HCT116 (cell line): ENCODE measurements around the gene PSG4. TPM values are rescaled to one million over a fixed set of nuclear protein-coding genes. Genes with fewer than 3 reads are reported as not detected.
A peak's percentile ranks its signal among the peaks of the same experiment; 100 is the strongest.
"Not testable (repeated sequence)": the region's sequence is repeated elsewhere in the genome, so short reads cannot be mapped to it uniquely, and the experiment has no call there.

Experiments used
- ATAC-seq: fragments of 200-7000 bp; cut with Tn5 transposase; 2 replicates; pipeline ENCODE4 v1.9.1; 2020; ENCODE audit warnings: mild to moderate bottlenecking, moderate library complexity
- BruUV-seq: library from RNA; stranded (reverse); fragments of 400-500 nt; replicated peaks from 2 replicates; lab custom pipeline; 2021; lab: Mats Ljungman, UMichigan
- CTCF ChIA-PET: fragments of 300-600 bp; sonication (Branson Sonifier 250); formaldehyde crosslinking; loops from one replicate; lab custom pipeline; 2021; ENCODE audit warnings: antibody characterized with exemption; lab: Charles Lee
- POLR2A ChIA-PET: fragments of 300-600, 350-600 bp; sonication (Branson Sonifier 250); formaldehyde crosslinking; loops from one replicate; lab custom pipeline; 2021; ENCODE audit warnings: antibody characterized with exemption; lab: Charles Lee
- RAD21 ChIA-PET, 2 experiments: fragments of 300-600 bp; sonication (Branson Sonifier 250); formaldehyde crosslinking; loops; one replicate each; lab custom pipeline; 2023; ENCODE audit warnings: low total read pairs in 2 of 2; ENCODE audit not compliant: uncharacterized antibody in 2 of 2, unreplicated experiment in 2 of 2, low non-redundant PET in 1 of 2; lab: Charles Lee
- DNase-seq: peaks from one replicate; pipeline ENCODE4 v3.0.0-alpha.2; 2010; ENCODE audit warnings: low read depth, low spot score
- H2AFZ ChIP-seq: fragments of 200-600 bp; shearing (Covaris generic), sonication (generic); 2 replicates; pipeline ENCODE4 v1.6.1; 2017; ENCODE audit warnings: low read depth, mixed run types, mixed read lengths, antibody characterized with exemption, low read length; ENCODE audit not compliant: poor library complexity, severe bottlenecking
- H3K27ac ChIP-seq: 2 replicates; pipeline ENCODE4 v1.5.1; 2012; ENCODE audit warnings: low read depth, low read length
- H3K27me3 ChIP-seq: fragments of 200-600 bp; sonication (generic); 2 replicates; pipeline ENCODE4 v1.6.1; 2016; ENCODE audit warnings: mixed run types, low read length, mixed read lengths; ENCODE audit not compliant: insufficient read depth
- H3K36me3 ChIP-seq, 2 experiments: fragments of 200-500 bp in 1 of 2; fragments of 200-600 bp in 1 of 2; sonication (Bioruptor generic) in 1 of 2; sonication (generic) in 1 of 2; 2 replicates each; pipeline versions ENCODE4 v1.5.1 to v1.6.1; 2014 to 2016; ENCODE audit warnings: low read length in 2 of 2, inconsistent platforms in 1 of 2, mixed read lengths in 1 of 2, mixed run types in 1 of 2; ENCODE audit not compliant: insufficient read depth in 2 of 2, control insufficient read depth in 1 of 2
- H3K4me1 ChIP-seq, 2 experiments: fragments of 200-600 bp in 1 of 2; sonication (generic) in 1 of 2; 2 replicates each; pipeline versions ENCODE4 v1.5.1 to v1.6.1; 2012 to 2017; ENCODE audit warnings: low read length in 2 of 2, inconsistent platforms in 1 of 2, mild to moderate bottlenecking in 1 of 2, mixed read lengths in 1 of 2, mixed run types in 1 of 2, moderate library complexity in 1 of 2; ENCODE audit not compliant: insufficient read depth in 2 of 2, control insufficient read depth in 1 of 2
- H3K4me2 ChIP-seq: fragments of 200-600 bp; sonication (generic); 2 replicates; pipeline ENCODE4 v1.6.1; 2017; ENCODE audit warnings: mixed run types, low read length, mixed read lengths
- H3K4me3 ChIP-seq, 2 experiments: fragments of 200-600 bp in 1 of 2; sonication (generic) in 1 of 2; replicated peaks in 1 of 2; 2 replicates each; pipeline ENCODE4 v1.5.1; 2011 to 2016; ENCODE audit warnings: low read length in 2 of 2, control low read depth in 1 of 2, low read depth in 1 of 2, mild to moderate bottlenecking in 1 of 2, mixed read lengths in 1 of 2, mixed run types in 1 of 2
- H3K79me2 ChIP-seq: fragments of 200-600 bp; sonication (generic); 2 replicates; pipeline ENCODE4 v1.6.1; 2017; ENCODE audit warnings: mild to moderate bottlenecking, mixed run types, low read length, moderate library complexity, mixed read lengths; ENCODE audit not compliant: insufficient read depth
- H3K9ac ChIP-seq: fragments of 200-600 bp; sonication (generic); 2 replicates; pipeline ENCODE4 v1.6.1; 2016; ENCODE audit warnings: low read length, mixed read lengths
- H3K9me2 ChIP-seq: fragments of 200-600 bp; sonication (generic), shearing (Covaris generic); 2 replicates; pipeline ENCODE4 v1.6.1; 2017; ENCODE audit warnings: mixed run types, mild to moderate bottlenecking, moderate library complexity; ENCODE audit not compliant: insufficient read depth
- H3K9me3 ChIP-seq, 2 experiments: fragments of 200-500 bp in 1 of 2; fragments of 200-600 bp in 1 of 2; sonication (Bioruptor generic) in 1 of 2; sonication (generic) in 1 of 2; 2 replicates each; pipeline ENCODE4 v1.6.1; 2014 to 2017; ENCODE audit warnings: low read length in 2 of 2, mixed read lengths in 2 of 2, inconsistent platforms in 1 of 2, low read depth in 1 of 2, mild to moderate bottlenecking in 1 of 2, mixed run types in 1 of 2, moderate library complexity in 1 of 2; ENCODE audit not compliant: control insufficient read depth in 1 of 2, insufficient read depth in 1 of 2
- H4K20me1 ChIP-seq: fragments of 200-600 bp; sonication (generic), shearing (Covaris generic); 2 replicates; pipeline ENCODE4 v1.6.1; 2017; ENCODE audit warnings: mixed run types, mild to moderate bottlenecking, moderate library complexity; ENCODE audit not compliant: insufficient read depth
- ATF3 ChIP-seq: IDR thresholded peaks from 2 replicates; pipeline ENCODE4 v1.6.1; 2012
- CBX3 ChIP-seq: IDR thresholded peaks from 2 replicates; pipeline ENCODE4 v1.6.1; 2012; ENCODE audit warnings: low read depth
- CEBPB ChIP-seq: IDR thresholded peaks from 2 replicates; pipeline ENCODE4 v1.6.1; 2012; ENCODE audit warnings: low read depth
- CTCF ChIP-seq, 3 experiments: fragments of 200-600 bp in 1 of 3; sonication (generic) in 1 of 3; IDR thresholded peaks in 2 of 3; conservative IDR thresholded peaks in 1 of 3; 2 replicates each; pipeline ENCODE4 v1.5.1; 2012 to 2017; ENCODE audit warnings: low read depth in 2 of 3, low read length in 2 of 3, antibody characterized with exemption in 1 of 3, borderline replicate concordance in 1 of 3, control low read depth in 1 of 3, mild to moderate bottlenecking in 1 of 3, mixed read lengths in 1 of 3, mixed run types in 1 of 3, moderate library complexity in 1 of 3; ENCODE audit not compliant: insufficient read depth in 1 of 3
- EGR1 ChIP-seq: IDR thresholded peaks from 2 replicates; pipeline ENCODE4 v1.6.1; 2012; ENCODE audit warnings: low read depth
- EZH2phosphoT487 ChIP-seq: fragments of 200-600 bp; IDR thresholded peaks from 2 replicates; pipeline ENCODE4 v1.6.1; 2018; ENCODE audit warnings: antibody characterized with exemption, borderline replicate concordance
- FOSL1 ChIP-seq: IDR thresholded peaks from 2 replicates; pipeline ENCODE4 v1.6.1; 2012; ENCODE audit warnings: low read depth
- JUND ChIP-seq: IDR thresholded peaks from 2 replicates; pipeline ENCODE4 v1.6.1; 2012
- RAD21 ChIP-seq: IDR thresholded peaks from 2 replicates; pipeline ENCODE4 v1.6.1; 2012; ENCODE audit warnings: low read depth, mild to moderate bottlenecking
- SIN3A ChIP-seq: IDR thresholded peaks from 2 replicates; pipeline ENCODE4 v1.6.1; 2012; ENCODE audit warnings: low read depth
- SP1 ChIP-seq: IDR thresholded peaks from 2 replicates; pipeline ENCODE4 v1.6.1; 2012; ENCODE audit warnings: low read depth
- ZBTB33 ChIP-seq: IDR thresholded peaks from 2 replicates; pipeline ENCODE4 v1.6.1; 2011; ENCODE audit warnings: mild to moderate bottlenecking, low read length, moderate library complexity; ENCODE audit not compliant: insufficient replicate concordance; ENCODE audit errors: extremely low read depth
- ZFX ChIP-seq: fragments of 450-650 bp; IDR thresholded peaks from 2 replicates; pipeline ENCODE4 v1.6.1; 2017
- ZNF274 ChIP-seq: fragments of 200-500 bp; sonication (Bioruptor generic); IDR thresholded peaks from 2 replicates; pipeline ENCODE4 v1.6.1; 2014; ENCODE audit warnings: mild to moderate bottlenecking, low read depth, low read length, inconsistent platforms
- intact Hi-C: fragments of 100-400 bp; cut with micrococcal nuclease; formaldehyde crosslinking; loops from 2 replicates; pipeline ENCODE4 v1.10.0; 2022
- total RNA-seq: library from RNA; stranded (reverse); gene quantifications from one replicate; pipeline ENCODE4 v1.2.1, GENCODE V29; 2021; ENCODE audit not compliant: unreplicated experiment

Gene PSG4
- total RNA-seq, 1 experiment from 2014 or later = not detected

GRCh38 chr19:43226986-43227385 is 21.5 kb upstream of the PSG4 start:
- H3K9ac ChIP-seq, RAD21 ChIA-PET, H3K4me3 ChIP-seq, H3K9me3 ChIP-seq, H3K9me2 ChIP-seq, H4K20me1 ChIP-seq, H3K27ac ChIP-seq, H3K27me3 ChIP-seq, H3K79me2 ChIP-seq, H2AFZ ChIP-seq, H3K36me3 ChIP-seq, POLR2A ChIA-PET, H3K4me2 ChIP-seq, DNase-seq, BruUV-seq: not testable (repeated sequence)
- intact Hi-C loops = loop anchor here (5.0 kb wide), 1 partner anchor 205 kb away; no protein-coding TSS in a partner anchor
- peaks cover 7 to 11% of the 10 kb centered on the region in 2 experiments; a peak in 1 of 4 replicates for H3K4me1 ChIP-seq
- ATAC-seq = peak; percentile 54; the same call in 1 of the 2 replicates
- CTCF ChIA-PET = interaction anchor here (0.7 to 2.1 kb wide), 4 partner anchors 13 to 120 kb away, joined by 3 to 5 read pairs (median 3); no protein-coding TSS in a partner anchor
- TF ChIP-seq RAD21 (peak; percentile 50; the same call in 1 of the 2 replicates), CTCF (IDR thresholded peaks at IDR 0.05 in 2 of 3, conservative IDR thresholded peaks at IDR 0.05 in 1 of 3; ENCODE audit: borderline replicate concordance in 1 of 3, insufficient read depth in 1 of 3, low read depth in 2 of 3, low read length in 2 of 3) (peak in 2 of 3 experiments; percentile 21 to 30; a peak in 3 of 6 replicates)

- RAD21 ChIA-PET = no interaction called here
- no peak overlapping the region for H3K9ac ChIP-seq
- H3K9me2 ChIP-seq = no peaks in the 10 kb centered on the region
- POLR2A ChIA-PET = no interaction called here
- H2AFZ ChIP-seq = no peak overlapping the region
- no TSS peak for BruUV-seq
- CTCF ChIA-PET = no interaction called here
- DNase-seq = no peak
- no peaks in the 10 kb centered on the region for H3K27me3 ChIP-seq
- H3K79me2 ChIP-seq = no peaks in the 10 kb centered on the region
- intact Hi-C loops = loop anchor here (5.0 kb wide), 1 partner anchor 207 kb away; no protein-coding TSS in a partner anchor
- peaks cover 7 to 11% of the 10 kb centered on the region in 2 experiments; a peak in 1 of 4 replicates for H3K4me1 ChIP-seq
- H3K4me2 ChIP-seq = no peak overlapping the region
- H3K27ac ChIP-seq = no peak overlapping the region
- H4K20me1 ChIP-seq = no peaks in the 10 kb centered on the region
- no peak for TF ChIP-seq ZBTB33
- no peak for TF ChIP-seq ATF3
- TF ChIP-seq EGR1 = no peak
- TF ChIP-seq FOSL1 = no peak
- no peak for TF ChIP-seq CBX3
- TF ChIP-seq JUND = no peak
- TF ChIP-seq ZNF274 = no peak
- TF ChIP-seq CEBPB = no peak
- no peak for TF ChIP-seq SIN3A
- no peak for TF ChIP-seq SP1
- no peak for TF ChIP-seq EZH2phosphoT487
- no peak for TF ChIP-seq CTCF (IDR thresholded peaks at IDR 0.05 in 2 of 3, conservative IDR thresholded peaks at IDR 0.05 in 1 of 3; ENCODE audit: borderline replicate concordance in 1 of 3, insufficient read depth in 1 of 3, low read depth in 2 of 3, low read length in 2 of 3)
- TF ChIP-seq ZFX = no peak
- H3K9me3 ChIP-seq = no peaks in the 10 kb centered on the region
- H3K4me3 ChIP-seq = no peak overlapping the region
- ATAC-seq = no peak
- no peaks in the 10 kb centered on the region for H3K36me3 ChIP-seq
Measured at GRCh38 chr19:43224855-43225253, 19.4 kb upstream of the PSG4 start.
